Prostate gland (tissue), 2 donors: ENCODE results near the gene GMDS. TPM values are rescaled to one million over a fixed set of nuclear protein-coding genes. Genes with fewer than 3 reads are reported as not detected.

Source experiments
- DNase-seq: peaks from one replicate; pipeline ENCODE4 v3.0.0-alpha.2; 2019; ENCODE audit warnings: low spot score
- H3K27ac ChIP-seq, 2 donors: fragments of 200-600 bp; sonication (generic); 2 replicates each; pipeline ENCODE4 v1.5.1; 2017 to 2019
- H3K27me3 ChIP-seq: fragments of 200-600 bp; sonication (generic); replicated peaks from 2 replicates; pipeline ENCODE4 v1.5.1; 2019; ENCODE audit not compliant: insufficient read depth
- H3K36me3 ChIP-seq, 2 donors: fragments of 200-600 bp; sonication (generic); 1 replicate in 1 of 2; 2 replicates in 1 of 2; pipeline versions ENCODE4 v1.5.1 to v1.8.1; 2017 to 2019
- H3K4me1 ChIP-seq: fragments of 200-600 bp; sonication (generic); replicated peaks from 2 replicates; pipeline ENCODE4 v1.5.1; 2019
- H3K4me3 ChIP-seq, 2 donors: fragments of 200-600 bp; sonication (generic); 2 replicates each; pipeline ENCODE4 v1.5.1; 2017 to 2019
- H3K9me3 ChIP-seq: fragments of 200-600 bp; sonication (generic); 2 replicates; pipeline ENCODE4 v1.5.1; 2017
- CTCF ChIP-seq, 4 experiments: fragments of 200-600 bp in 2 of 4; fragments of 450-650 bp in 2 of 4; sonication (generic) in 2 of 4; IDR thresholded peaks; 1 replicate in 3 of 4; 2 replicates in 1 of 4; pipeline ENCODE4 v1.5.1; 2016 to 2019; ENCODE audit warnings: antibody characterized with exemption in 4 of 4, mild to moderate bottlenecking in 2 of 4, moderate library complexity in 2 of 4
- POLR2A ChIP-seq: fragments of 450-650 bp; IDR thresholded peaks from one replicate; pipeline ENCODE4 v1.6.1; 2016; ENCODE audit warnings: antibody characterized with exemption, mild to moderate bottlenecking
- POLR2AphosphoS5 ChIP-seq: sonication (generic); formaldehyde crosslinking; IDR thresholded peaks from one replicate; pipeline ENCODE4 v1.6.1; 2017; ENCODE audit warnings: antibody characterized with exemption
- WGBS: methylation state at CpG from one replicate; pipeline ENCODE4 v1.1.5; 2018; 5-methylcytosine and 5-hydroxymethylcytosine counted together
- intact Hi-C: fragments of 100-400 bp; cut with DNase I; formaldehyde crosslinking; loops from one replicate; pipeline ENCODE4 v1.14.2; 2022
- total RNA-seq, 2 donors: library from RNA; depleted of rRNA; stranded (reverse); fragments of >200 nt; gene quantifications; one replicate each; pipeline ENCODE4 v1.1.0, GENCODE V29; 2016

GMDS gene
- total RNA-seq, 2 donors from 2014 or later, result 24.9 to 29.9 TPM

GRCh38 chr6:1729750-1730140 lies 515.7 kb downstream of the GMDS start:
- H3K27me3 ChIP-seq, result no peaks in the 10 kb centered on the region
- 70% methylated on average over 8 of the region's 8 CpGs for WGBS
- TF ChIP-seq CTCF (IDR thresholded peaks at IDR 0.05) (no peak), POLR2AphosphoS5 (no peak), POLR2A (no peak)
- H3K36me3 ChIP-seq, result no peaks in the 10 kb centered on the region
- intact Hi-C loops, result no loop called here
- no peaks in the 10 kb centered on the region for H3K4me1 ChIP-seq
- H3K9me3 ChIP-seq, result no peaks in the 10 kb centered on the region
- DNase-seq, result no peak
- H3K27ac ChIP-seq, result no peak overlapping the region
- no peak overlapping the region for H3K4me3 ChIP-seq

- H3K9me3 ChIP-seq, result no peaks in the 10 kb centered on the region
- 49% methylated on average over 7 of the region's 7 CpGs for WGBS
- peak; percentile 49 for DNase-seq
- H3K36me3 ChIP-seq, result no peaks in the 10 kb centered on the region
- intact Hi-C loops, result no loop called here
- H3K27me3 ChIP-seq, result no peaks in the 10 kb centered on the region
- no peaks in the 10 kb centered on the region for H3K4me1 ChIP-seq
- TF ChIP-seq CTCF (IDR thresholded peaks at IDR 0.05) (no peak), POLR2AphosphoS5 (no peak), POLR2A (no peak)
- no peak overlapping the region for H3K4me3 ChIP-seq
- no peak overlapping the region for H3K27ac ChIP-seq
Observed at GRCh38 chr6:1729133-1729749, 516.2 kb downstream of the GMDS start.

- WGBS, result 82% methylated on average over 11 of the region's 11 CpGs
- Histone ChIP-seq H3K4me3 (no peak overlapping the region), H3K27ac (no peak overlapping the region), H3K9me3 (no peaks in the 10 kb centered on the region), H3K4me1 (no peaks in the 10 kb centered on the region), H3K36me3 (no peaks in the 10 kb centered on the region), H3K27me3 (no peaks in the 10 kb centered on the region)
- TF ChIP-seq POLR2AphosphoS5, result no peak
- no peak for TF ChIP-seq POLR2A
- no peak for TF ChIP-seq CTCF (IDR thresholded peaks at IDR 0.05)
- intact Hi-C loops, result no loop called here
- DNase-seq, result no peak
Observed at GRCh38 chr6:1726341-1726768, 519.0 kb downstream of the GMDS start.

- TF ChIP-seq CTCF (IDR thresholded peaks at IDR 0.05) (no peak), POLR2AphosphoS5 (no peak), POLR2A (no peak)
- peak; percentile 35 for DNase-seq
- H3K4me1 ChIP-seq, result no peaks in the 10 kb centered on the region
- WGBS, result 62% methylated on average over 8 of the region's 8 CpGs
- H3K36me3 ChIP-seq, result no peaks in the 10 kb centered on the region
- no peak overlapping the region for H3K27ac ChIP-seq
- intact Hi-C loops, result no loop called here
- H3K27me3 ChIP-seq, result no peaks in the 10 kb centered on the region
- H3K9me3 ChIP-seq, result no peaks in the 10 kb centered on the region
- H3K4me3 ChIP-seq, result no peak overlapping the region
Observed at GRCh38 chr6:1724616-1725015, 520.8 kb downstream of the GMDS start.

- H3K9me3 ChIP-seq, result no peaks in the 10 kb centered on the region
- intact Hi-C loops, result no loop called here
- no peaks in the 10 kb centered on the region for H3K27me3 ChIP-seq
- peak; percentile 44 for TF ChIP-seq POLR2AphosphoS5
- no peak for TF ChIP-seq CTCF (IDR thresholded peaks at IDR 0.05)
- no peak overlapping the region for H3K4me3 ChIP-seq
- H3K27ac ChIP-seq, result no peak overlapping the region
- WGBS, result 41% methylated on average over 9 of the region's 9 CpGs
- no peaks in the 10 kb centered on the region for H3K4me1 ChIP-seq
- no peaks in the 10 kb centered on the region for H3K36me3 ChIP-seq
- no peak for DNase-seq
Observed at GRCh38 chr6:1724124-1724523, 521.3 kb downstream of the GMDS start.
